NCI-H69 (cell line): ENCODE data around the gene TRDN.
A peak's percentile ranks its signal among the peaks of the same experiment; 100 is the strongest.
"Not testable (repeated sequence)": the region's sequence is repeated elsewhere in the genome, so short reads cannot be mapped to it uniquely, and the experiment has no call there.

Experiments used
- DNase-seq: peaks from one replicate; lab custom pipeline; 2025; lab: John Stamatoyannopoulos, UW

Gene TRDN

DNA sequence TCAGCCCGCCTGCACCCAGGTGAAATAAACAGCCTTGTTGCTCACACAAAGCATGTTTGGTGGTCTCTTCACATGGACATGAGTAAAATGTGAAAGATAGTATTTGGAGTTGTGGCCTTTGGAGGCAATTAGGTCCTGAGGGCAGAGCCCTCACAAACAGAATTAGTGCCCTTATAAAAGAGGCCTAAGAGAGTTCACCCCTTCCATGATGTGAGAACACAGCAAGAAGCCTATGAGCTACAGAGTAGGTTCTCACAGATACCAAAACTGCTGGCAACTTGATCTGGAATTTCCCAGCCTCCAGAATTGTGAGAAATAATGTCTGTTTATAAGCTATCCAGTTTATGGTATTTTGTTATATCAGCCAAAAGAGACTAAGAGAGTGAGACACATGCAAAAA is 74.5 kb downstream of the TRDN start:
- no peak for DNase-seq

DNA sequence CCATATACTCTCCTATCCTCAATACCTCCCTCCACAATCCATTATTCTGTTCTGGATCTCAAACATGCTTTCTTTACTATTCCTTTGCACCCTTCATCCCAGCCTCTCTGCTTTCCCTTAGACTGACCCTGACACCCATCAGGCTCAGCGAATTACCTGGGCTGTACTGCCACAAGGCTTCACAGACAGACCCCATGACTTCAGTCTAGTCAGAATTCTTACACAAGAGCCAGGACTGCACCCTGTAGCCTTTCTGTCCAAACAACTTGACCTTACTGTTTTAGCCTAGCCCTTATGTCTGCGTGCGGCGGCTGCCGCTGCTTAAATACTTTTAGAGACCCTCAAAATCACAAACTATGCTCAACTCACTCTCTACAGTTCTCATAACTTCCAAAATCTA is 76.9 kb downstream of the TRDN start:
- not testable (repeated sequence) for DNase-seq

DNA sequence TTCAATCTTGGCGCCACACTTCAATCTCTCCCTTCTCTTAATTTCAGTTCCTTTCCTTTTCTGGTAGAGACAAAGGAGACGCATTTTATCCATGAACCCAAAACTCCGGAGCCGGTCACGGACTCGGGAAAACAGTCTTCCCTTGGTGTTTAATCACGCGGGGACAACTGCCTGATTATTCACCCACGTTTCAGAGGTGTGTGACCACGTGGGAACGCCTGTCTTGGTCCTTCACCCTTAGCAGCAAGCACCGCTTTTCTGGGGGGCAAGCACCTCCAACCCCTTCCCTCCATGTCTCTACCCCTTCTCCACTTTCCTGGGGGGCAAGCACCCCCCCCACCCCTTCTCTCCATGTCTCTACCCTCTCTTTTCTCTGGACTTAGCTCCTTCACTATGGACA is 79.3 kb downstream of the TRDN start:
- not testable (repeated sequence) for DNase-seq

DNA sequence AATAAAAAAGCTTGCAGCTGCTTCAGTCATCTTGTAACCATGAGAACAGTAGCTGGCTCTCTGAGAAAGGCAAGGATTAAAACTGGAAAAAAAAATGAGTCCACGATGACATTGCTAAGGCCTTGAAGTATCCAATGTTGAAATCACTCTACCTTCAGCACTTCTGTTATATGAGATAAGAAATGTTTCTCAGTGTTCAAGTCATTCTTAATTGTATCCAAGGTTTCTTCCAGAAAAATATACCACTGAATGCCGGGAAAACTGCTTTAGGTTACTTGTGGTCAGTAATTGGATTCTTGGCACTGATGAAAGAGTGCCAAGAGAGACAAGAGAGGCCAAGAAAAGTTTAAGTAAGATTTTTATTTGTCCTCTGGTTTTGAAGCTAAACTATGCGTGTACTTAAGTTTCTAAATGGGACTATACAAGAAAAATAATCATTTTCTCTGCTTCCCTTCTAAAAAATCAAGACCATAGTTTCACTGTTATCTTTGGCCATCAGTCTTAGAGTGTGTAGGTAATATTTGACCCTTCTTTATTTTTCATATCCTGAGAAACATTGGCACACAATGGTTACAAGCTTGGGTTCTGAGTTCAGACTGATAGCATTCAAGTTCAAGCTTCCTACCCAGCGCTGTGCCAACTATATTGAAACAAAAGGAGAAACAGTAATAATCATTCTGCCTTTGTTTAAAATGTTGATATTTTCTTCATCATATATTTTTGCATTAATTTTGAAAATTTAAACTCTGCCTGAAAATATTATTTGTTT is 84.6 kb downstream of the TRDN start:
- no peak for DNase-seq

DNA sequence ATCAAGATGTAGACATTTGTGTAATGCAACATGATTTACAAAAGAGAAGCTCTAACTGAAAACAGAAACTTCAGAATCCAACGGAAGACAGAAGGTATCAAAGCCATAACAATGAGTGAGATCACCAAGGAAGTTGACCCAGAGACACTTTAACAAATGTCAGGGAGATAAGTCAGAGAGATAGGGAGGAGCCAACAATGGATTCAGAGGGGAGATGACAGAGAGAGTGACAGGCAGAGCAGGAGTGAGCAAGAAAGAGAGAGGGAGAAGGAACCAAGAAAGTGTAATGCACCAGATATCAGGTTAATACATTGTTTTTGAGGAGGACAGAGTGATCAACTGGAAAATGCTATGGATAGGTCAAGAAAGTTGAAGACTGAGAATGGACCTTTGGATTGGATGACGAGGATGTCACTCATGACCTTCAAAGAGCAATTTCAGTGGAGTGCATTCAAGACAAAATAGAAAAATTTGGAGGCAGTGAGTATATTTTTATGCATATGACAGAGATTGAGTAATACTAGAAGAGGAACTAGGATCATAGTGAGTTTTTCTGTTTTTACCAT is 86.6 kb downstream of the TRDN start:
- no peak for DNase-seq

DNA sequence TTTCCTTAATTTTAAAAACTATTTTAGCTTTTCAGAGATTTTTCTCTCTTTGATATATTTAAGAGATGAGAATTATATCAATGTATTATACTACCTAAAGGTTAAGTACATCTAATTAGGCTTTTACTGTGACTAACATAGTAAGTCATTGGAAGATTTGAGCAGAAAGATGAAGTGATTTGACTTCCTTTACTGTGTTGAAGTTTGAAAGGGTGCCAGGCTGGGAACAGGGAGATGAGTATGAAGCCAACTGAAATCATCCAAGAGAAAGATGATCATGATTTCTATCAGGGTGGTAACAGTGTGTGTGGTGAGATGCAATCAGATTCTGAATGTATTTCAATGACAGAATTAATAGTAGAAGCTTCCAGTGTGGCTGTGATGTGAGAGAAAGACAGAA is 87.3 kb downstream of the TRDN start:
- no peak for DNase-seq

DNA sequence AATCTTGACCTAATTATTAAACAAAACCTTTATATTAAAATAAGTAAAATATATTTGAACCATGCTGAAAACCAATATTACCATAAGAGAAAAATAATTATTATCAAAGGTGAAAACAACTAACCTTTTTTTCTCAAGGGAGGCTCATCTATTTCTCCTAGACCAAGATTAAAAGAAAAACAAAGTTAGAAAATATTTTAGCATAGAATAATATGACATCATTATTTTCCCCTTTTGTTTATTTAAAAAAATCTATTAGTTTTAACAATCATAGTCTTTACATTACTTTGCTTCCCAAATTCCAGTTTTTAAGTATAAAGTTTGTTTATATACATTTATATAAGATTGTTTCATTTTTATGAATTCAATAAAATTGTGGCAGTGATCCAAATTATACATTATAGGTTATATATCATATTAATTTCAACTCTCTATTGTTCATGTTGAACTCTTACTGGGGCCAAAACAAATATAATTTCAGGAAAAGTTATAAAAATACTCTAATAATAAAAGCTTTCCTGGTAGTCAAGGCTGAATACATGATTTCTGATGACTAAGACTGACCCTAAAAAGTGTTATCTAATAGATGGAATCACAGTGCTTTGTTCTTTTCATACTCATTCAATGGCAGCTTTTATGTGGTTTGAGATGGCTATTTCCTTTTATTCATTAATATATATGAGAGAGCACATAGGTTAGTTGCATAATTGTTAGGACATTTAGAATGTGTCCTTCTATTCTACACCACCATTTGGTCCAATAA is 89.4 kb downstream of the TRDN start:
- peak; percentile 37 for DNase-seq

DNA sequence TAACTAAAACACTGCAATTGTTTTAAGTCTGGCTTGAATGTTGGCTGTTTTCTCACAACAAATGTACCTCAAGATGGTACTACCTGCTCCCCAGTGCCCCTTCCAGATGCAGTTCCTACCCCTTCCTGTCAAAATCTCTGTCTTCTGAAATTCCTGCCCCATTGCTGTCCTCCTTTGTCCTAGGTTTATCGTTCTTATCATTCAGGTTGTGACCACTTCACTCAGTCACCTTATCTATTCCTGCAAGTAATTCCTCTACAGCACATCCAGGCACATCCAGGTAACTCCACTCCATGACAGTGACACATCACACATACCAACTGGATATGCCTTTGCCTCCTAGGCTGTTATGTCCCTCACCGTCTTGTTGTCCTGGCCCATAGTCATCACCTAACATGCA is 90.2 kb downstream of the TRDN start:
- no peak for DNase-seq

DNA sequence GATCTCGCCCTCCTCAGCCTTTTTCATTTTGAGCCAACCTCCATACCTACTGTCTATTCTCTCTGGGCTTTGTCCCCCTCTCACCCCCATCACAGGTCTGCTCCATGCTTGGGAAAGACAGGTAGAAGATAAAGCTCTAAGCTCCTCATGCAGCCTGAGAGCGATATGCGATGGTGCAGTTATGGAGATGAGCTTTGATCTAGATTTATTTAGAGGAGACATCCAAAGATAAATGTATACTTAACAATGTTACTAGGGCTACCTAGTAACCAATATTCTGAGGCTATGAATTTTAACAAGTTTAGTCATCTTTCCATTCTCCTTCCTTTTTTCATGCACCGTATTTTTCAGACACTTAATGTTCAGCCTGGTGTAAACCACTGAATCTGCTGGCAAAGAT is 95.3 kb downstream of the TRDN start:
- DNase-seq = no peak

DNA sequence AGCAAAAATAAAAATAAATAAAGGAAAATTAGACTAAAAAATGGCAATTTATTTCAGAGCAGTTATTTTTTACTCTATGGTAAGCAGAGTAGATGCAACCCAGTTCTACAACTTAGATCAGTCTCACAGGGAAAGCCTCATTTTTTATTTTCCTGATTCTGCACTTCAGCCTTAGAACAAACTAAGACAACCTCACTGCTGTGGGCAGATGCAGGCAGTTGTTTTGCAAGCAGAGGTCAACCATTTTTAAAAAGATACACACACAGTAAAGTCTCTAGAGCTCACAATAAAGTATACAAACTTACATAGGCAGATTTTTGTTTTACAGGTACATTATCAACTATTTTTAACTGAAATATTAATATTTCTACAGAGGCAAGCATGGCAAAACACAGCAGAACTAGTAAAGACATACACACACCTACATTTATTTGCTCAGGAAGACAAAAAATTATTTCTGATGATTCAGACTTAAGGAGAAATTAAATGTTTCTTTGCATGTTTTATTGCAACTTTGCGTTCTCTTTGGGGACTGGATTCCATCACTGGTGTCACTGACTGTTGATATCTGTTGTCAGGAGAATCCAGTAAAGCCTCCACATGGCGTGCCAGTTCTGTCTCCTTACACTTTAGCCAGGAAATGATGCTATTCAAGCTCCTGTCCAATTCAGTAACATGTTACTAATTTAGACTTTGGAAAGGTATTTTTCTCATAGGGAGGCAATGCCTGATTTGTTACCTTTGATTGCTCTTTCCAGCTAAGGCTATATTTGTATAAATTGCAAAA is 102.7 kb downstream of the TRDN start:
- DNase-seq = no peak

DNA sequence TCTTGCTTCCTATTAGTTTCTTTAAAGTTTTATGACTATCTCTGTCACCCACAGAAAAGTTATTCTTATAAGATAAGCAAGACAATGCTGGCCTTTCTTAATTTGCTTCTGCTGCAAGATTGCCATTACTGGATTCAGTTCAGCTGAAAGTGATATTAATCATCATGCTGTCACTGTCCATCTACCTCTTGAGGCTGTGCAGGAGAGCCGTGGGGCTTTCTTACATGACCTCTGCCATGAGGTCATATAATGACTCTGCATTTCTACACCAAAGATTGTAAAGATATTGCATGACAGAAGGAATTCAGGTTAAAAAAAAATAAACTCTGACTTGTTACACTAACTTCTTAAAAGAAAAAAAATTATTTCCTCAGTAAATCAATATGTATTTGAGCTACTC is 106.9 kb downstream of the TRDN start:
- peak; percentile 23 for DNase-seq

DNA sequence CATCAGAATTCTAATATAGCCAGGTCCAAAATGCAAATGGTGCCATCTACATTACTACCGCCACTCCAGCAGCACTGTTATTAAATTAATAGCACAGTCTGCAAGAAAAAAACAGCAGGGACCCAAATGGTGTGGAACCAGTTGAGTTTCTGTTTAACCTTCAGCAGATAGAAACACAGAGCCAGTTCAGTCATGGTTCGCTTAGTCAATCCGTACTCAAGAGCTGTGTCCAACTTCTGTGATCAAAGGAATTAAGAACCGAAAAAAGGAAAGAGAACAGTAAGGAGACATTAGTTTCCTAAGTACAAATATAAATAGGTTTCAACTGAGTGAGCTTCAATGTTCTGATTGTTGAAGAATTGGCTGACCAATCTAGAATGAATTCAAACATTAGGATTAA is 107.7 kb downstream of the TRDN start:
- DNase-seq = peak; percentile 59

DNA sequence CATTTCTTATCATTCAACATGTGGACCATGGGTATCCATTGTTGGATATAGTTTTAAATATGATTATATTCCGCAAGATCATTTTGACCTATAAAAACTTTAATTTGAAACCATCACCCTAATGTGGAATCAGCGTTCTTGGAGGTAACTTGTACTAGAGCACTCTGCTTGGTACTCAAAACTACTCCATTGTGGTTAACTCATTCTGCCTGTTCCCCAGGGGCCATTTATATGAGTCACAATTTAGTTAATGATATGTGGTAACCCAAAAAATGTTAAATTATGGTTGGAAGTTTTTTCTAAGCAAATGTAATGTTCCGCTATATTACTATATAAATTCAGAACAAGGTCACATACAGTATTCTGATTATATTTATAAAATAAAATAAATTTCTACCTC is 109.3 kb downstream of the TRDN start:
- DNase-seq = peak; percentile 36

DNA sequence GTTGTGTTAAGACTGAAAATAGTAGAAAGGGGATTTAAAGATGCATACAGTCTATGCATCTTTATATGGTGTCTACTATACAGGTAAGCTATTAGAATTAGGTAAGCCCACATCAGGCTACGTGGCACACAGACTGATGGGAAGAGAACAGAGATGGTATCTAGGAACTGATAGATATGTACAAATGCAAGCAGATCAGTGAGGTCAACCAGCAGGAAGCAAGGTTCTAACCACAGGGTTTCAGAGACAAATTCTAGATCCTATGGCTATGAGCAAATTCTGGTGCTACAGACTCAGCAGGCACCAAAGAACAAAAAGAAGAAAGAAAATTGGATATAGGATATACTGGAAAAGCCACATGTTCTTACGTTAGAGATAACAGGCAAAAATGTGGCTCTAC is 110.6 kb downstream of the TRDN start:
- no peak for DNase-seq

DNA sequence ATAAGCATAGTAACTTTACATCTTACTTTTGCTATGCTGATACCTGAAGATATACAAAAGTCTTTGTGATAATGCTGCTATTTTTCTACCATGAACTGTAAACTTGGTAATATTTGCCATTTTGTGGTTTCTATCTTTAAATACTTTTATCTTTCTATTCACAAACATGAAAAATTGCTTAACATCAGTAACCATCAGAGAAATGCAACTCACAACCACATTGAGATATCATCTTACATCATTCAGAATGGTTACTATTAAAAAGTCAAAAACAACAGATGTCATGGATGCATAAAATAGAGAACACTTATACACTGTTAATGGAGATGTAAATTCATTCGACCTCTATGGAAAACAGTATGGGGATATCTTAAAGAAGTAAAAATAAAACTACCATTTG is 112.0 kb downstream of the TRDN start:
- no peak for DNase-seq

DNA sequence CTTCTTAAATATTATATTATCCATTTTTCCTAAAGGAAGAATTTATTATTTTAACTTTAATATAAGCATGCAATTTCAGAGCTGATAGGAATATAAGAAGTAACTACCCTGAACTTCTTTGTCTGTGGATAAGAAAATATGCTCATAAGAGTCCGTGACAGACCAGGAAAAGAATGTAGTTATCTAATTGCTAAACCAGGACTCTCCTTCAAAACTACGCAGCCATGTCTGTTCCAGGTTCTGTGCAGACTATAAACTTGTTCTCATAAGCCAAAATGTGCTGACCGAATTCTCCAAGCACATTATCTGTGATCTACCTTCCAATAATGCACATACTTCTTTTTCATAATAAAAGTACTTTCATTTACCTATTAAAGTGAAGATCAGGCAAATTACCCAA is 116.5 kb downstream of the TRDN start:
- no peak for DNase-seq

DNA sequence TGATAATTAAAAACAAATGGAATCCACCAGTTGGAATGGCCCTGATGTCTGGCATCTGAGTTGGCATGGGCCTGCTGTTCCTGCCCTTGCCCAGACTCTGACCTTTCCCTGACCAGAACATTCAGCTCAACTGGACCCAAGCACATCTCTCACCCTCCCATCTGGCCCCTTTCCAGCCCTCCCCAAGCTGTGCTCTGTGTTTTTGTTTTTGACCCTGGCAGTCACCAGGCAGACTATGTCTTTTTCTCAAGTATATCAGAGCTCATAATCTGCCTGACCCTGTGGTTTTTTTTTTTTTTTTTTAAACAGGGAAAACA is 117.6 kb downstream of the TRDN start:
- DNase-seq = peak; percentile 31

DNA sequence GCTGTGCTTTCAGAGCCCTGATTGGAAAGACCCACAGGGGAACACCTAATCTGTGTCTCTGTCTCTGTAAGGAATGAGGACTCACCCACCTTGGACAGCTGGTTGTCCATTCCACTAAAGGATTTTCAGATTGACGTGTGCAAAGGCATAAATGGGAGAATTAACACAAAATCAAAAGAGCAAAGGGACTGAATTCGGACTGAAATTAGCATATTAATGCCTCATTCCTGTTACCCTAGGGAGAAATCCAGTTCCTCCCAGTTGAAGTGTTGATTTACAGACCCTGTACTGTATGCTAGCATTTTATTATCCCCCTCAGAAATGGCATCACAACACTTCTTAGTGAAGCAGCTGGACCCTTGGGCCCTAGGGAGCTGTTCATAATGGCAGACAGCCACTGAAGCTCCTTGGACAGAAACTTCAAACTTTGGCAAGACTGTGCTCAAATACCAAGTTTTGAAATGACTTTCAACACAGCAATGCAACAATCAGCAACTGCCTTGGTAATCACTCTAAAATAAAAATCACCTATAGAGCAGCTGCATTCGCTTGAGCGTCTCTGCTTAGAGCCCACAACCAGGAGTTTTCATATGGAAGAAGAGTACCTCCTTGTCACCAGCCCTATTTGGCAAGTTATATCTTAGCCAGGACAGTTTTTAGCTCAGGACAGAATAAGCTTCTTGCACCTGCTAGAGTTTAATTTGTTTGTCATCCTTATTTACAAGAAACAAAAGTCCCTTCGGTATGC is 118.1 kb downstream of the TRDN start:
- peak; percentile 29 for DNase-seq

DNA sequence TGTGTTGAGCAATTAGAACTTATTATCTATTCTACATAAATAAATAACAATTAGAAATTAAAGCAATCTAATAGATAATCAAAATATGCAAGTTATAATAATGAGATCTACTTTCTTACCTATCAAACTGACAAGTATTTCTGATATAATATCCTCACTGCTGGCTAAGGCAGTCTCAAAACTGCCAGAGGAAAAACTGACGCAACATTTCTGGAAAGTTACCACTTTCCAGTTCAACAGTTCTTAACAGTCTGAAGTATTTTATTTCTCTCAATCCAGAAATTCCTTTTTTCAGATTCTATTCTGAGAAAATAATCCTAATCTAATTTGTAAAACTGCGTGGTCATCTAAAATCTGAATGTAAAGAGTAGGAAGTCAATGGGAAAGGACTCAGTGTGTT is 121.0 kb downstream of the TRDN start:
- no peak for DNase-seq

DNA sequence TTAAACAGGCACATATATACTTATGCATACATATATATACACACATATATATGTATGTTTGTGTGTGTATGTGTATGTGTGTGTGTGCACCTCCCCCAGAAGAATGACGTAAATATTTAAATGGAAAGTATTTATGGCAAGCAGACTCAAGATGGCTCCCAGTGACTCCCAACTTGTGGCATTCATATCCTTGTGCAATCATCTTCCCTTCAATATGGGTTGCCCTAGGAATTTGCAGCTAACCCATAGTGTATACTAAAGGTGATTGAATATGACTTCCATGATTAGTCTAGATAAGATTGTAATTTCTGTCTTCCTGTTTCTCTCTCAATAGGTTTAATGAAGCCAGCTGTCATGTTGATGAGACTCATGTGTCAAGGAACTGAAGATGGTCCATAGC is 127.6 kb downstream of the TRDN start:
- peak; percentile 22 for DNase-seq

DNA sequence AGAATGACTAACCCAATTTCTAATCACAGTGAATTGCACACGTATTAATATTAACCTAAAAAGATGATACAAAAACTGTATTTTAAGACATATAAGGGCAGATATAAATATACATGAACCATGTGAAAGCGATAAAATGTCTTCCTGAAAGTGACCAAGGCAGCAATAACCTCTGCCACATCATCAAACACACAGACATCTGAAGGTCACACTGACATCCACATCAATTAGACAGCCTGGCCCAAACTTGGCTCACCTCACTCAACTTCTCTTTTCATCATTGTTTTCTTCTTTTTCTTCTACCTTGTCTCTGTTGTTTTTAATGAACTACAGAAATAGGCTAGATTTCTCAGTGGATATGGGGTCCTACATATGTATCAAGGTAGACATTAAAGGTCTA is 128.5 kb downstream of the TRDN start:
- no peak for DNase-seq

DNA sequence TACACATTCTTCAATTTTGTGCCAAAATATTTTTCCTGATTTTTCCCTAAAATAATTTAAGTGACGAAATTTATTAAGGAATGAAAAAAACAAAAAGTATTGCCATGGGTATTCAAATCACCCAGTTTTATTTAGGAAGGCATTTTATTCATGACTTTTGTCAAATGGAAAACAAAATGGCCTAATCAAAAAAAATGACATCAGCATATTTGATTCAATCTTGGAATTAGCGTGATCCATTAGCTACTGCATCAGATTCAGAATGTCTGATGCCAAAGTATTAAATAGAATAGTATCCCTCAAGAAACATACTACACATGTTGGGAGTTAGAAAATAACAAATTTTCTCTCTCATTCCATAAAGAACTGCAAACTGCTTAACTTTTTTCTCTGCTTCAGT is 129.2 kb downstream of the TRDN start:
- DNase-seq = no peak
